DND-41 (cell line): Measurements from ENCODE around the gene NHLRC4.

Experiments
- ATAC-seq: fragments of 200-7000 bp; cut with Tn5 transposase; 3 replicates; pipeline ENCODE4 v1.9.1; 2021; ENCODE audit warnings: low read depth; ENCODE audit not compliant: insufficient read depth
- DNase-seq: peaks from one replicate; pipeline ENCODE4 v3.0.0-alpha.2; 2020
- H2AFZ ChIP-seq: 2 replicates; pipeline ENCODE4 v1.6.0; 2012; ENCODE audit warnings: low read depth, low read length
- H3K27ac ChIP-seq: 2 replicates; pipeline ENCODE4 v1.5.1; 2012; ENCODE audit warnings: low read length, inconsistent platforms
- H3K27me3 ChIP-seq: fragments of 200-600 bp; sonication (generic); 2 replicates; pipeline ENCODE4 v1.6.0; 2012; ENCODE audit warnings: low read length, mild to moderate bottlenecking, inconsistent platforms; ENCODE audit not compliant: insufficient read depth, poor library complexity
- H3K36me3 ChIP-seq: 2 replicates; pipeline ENCODE4 v1.5.1; 2012; ENCODE audit warnings: low read length, inconsistent platforms; ENCODE audit not compliant: insufficient read depth
- H3K4me1 ChIP-seq: 2 replicates; pipeline ENCODE4 v1.5.1; 2012; ENCODE audit warnings: mild to moderate bottlenecking, low read length; ENCODE audit not compliant: insufficient read depth
- H3K4me2 ChIP-seq: 2 replicates; pipeline ENCODE4 v1.6.0; 2012; ENCODE audit warnings: mild to moderate bottlenecking, moderate library complexity, low read length, inconsistent platforms; ENCODE audit not compliant: insufficient read depth
- H3K4me3 ChIP-seq, 2 experiments: fragments of 200-600 bp in 1 of 2; shearing (Covaris generic) in 1 of 2; 2 replicates each; pipeline ENCODE4 v1.5.1; 2012 to 2016; ENCODE audit warnings: inconsistent platforms in 2 of 2, low read length in 2 of 2, mild to moderate bottlenecking in 2 of 2, low read depth in 1 of 2, moderate library complexity in 1 of 2
- H3K79me2 ChIP-seq: 2 replicates; pipeline ENCODE4 v1.6.0; 2012; ENCODE audit warnings: low read length, inconsistent platforms; ENCODE audit not compliant: insufficient read depth
- H3K9ac ChIP-seq: 2 replicates; pipeline ENCODE4 v1.6.0; 2012; ENCODE audit warnings: low read depth, mild to moderate bottlenecking, inconsistent platforms, low read length, moderate library complexity
- H3K9me3 ChIP-seq: 2 replicates; pipeline ENCODE4 v1.5.1; 2012; ENCODE audit warnings: low read length, moderate library complexity, mild to moderate bottlenecking, inconsistent platforms; ENCODE audit not compliant: insufficient read depth, severe bottlenecking
- H4K20me1 ChIP-seq: 2 replicates; pipeline ENCODE4 v1.6.0; 2012; ENCODE audit warnings: low read length; ENCODE audit not compliant: insufficient read depth
- EZH2 ChIP-seq: IDR thresholded peaks from 3 replicates; pipeline ENCODE4 v1.6.1; 2012; ENCODE audit warnings: borderline replicate concordance, low read depth, mild to moderate bottlenecking, moderate library complexity, low read length, inconsistent platforms; ENCODE audit not compliant: severe bottlenecking
- TF ChIP-seq, protein P1 (sequence below): IDR thresholded peaks from 2 replicates; pipeline ENCODE4 v1.5.1; 2012; ENCODE audit warnings: borderline replicate concordance, low read length, moderate library complexity, mild to moderate bottlenecking; ENCODE audit not compliant: poor library complexity, severe bottlenecking; ENCODE audit errors: extremely low read depth

The NHLRC4 gene

DNA sequence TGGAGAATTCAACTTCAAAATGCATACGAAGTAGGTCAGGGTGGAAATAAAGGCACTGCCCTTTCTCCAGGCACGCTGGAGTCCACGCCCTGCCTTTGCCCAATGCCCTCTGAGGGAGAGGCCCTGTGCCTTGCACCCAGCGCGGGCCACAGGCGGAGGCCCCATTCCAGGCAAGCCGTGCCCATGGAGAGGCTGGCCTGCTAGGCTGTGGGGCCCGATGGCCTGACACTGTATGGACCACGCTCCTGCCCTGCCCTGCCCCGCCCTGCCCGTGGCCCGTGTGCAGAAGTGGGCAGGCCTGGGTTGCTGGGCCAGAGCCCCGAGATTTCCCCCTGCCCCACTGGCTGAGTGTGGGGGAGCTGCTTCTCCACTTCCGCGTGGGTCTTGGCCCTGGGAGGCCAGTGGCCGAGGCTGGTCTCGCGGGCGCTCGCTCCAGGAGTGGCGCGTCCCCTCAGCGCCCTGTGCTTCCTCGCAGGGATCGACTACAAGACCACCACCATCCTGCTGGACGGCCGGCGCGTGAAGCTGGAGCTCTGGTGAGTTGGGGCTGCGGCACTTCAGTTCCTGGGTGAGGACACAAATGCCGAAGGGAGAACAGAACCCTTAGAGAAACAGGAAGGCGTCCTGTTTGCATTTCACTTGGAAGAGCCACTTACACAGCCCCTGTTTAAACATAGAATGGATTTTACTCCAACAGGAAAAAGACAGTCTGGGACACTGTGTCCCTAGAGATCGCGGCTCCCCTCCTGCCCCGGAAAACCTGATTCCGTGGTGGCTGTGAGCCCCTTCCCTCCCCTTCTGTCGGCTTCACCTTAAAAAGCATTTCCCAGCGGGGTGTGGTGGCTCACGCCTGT, 50.2 kb downstream of the NHLRC4 start:
- Histone ChIP-seq H3K4me2 (no peak overlapping the region), H3K79me2 (peaks cover 20% of the 10 kb centered on the region), H3K4me3 (no peak overlapping the region), H3K36me3 (no peaks in the 10 kb centered on the region), H3K9me3 (no peaks in the 10 kb centered on the region), H3K9ac (no peak overlapping the region), H4K20me1 (peaks cover 27% of the 10 kb centered on the region), H2AFZ (no peak overlapping the region), H3K4me1 (no peaks in the 10 kb centered on the region), H3K27me3 (no peaks in the 10 kb centered on the region), H3K27ac (no peak overlapping the region)
- no peak for ATAC-seq
- no peak for DNase-seq
- TF ChIP-seq, protein P1, sequence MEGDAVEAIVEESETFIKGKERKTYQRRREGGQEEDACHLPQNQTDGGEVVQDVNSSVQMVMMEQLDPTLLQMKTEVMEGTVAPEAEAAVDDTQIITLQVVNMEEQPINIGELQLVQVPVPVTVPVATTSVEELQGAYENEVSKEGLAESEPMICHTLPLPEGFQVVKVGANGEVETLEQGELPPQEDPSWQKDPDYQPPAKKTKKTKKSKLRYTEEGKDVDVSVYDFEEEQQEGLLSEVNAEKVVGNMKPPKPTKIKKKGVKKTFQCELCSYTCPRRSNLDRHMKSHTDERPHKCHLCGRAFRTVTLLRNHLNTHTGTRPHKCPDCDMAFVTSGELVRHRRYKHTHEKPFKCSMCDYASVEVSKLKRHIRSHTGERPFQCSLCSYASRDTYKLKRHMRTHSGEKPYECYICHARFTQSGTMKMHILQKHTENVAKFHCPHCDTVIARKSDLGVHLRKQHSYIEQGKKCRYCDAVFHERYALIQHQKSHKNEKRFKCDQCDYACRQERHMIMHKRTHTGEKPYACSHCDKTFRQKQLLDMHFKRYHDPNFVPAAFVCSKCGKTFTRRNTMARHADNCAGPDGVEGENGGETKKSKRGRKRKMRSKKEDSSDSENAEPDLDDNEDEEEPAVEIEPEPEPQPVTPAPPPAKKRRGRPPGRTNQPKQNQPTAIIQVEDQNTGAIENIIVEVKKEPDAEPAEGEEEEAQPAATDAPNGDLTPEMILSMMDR, result no peak
- TF ChIP-seq EZH2, result no peak

DNA sequence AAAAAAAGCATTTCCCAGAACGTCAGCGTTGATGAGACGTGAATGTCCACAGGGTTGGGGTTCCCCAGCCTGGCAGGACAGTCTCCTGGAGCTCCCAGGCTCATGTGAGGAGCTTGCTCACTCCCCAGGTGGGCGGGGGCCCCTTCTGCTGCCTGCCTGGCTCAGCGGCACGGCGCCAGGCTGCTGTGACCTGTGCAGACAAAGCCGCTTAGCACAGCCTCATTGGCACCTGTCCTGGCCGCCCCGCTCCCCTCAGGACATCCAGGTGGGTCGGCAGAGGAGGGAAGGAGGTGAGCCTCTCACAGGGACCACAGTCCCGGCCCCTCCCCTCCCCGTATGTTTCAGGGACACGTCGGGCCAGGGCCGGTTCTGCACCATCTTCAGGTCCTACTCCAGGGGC, 51.0 kb downstream of the NHLRC4 start:
- H3K36me3 ChIP-seq, result no peaks in the 10 kb centered on the region
- H3K9ac ChIP-seq, result no peak overlapping the region
- no peak for ATAC-seq
- H3K79me2 ChIP-seq, result peaks cover 20% of the 10 kb centered on the region
- H3K4me2 ChIP-seq, result no peak overlapping the region
- DNase-seq, result no peak
- no peak overlapping the region for H2AFZ ChIP-seq
- H3K9me3 ChIP-seq, result no peaks in the 10 kb centered on the region
- H3K27ac ChIP-seq, result no peak overlapping the region
- H3K4me1 ChIP-seq, result no peaks in the 10 kb centered on the region
- peaks cover 30% of the 10 kb centered on the region for H4K20me1 ChIP-seq
- H3K27me3 ChIP-seq, result no peaks in the 10 kb centered on the region
- no peak overlapping the region for H3K4me3 ChIP-seq
- TF ChIP-seq, protein P1, result no peak
- TF ChIP-seq EZH2, result no peak
